Prostate gland (tissue), 2 donors: ENCODE results near the gene ALKBH7. TPM values are rescaled to one million over a fixed set of nuclear protein-coding genes. Genes with fewer than 3 reads are reported as not detected.

Experiments used
- DNase-seq: peaks from one replicate; pipeline ENCODE4 v3.0.0-alpha.2; 2019; ENCODE audit warnings: low spot score
- H3K27ac ChIP-seq, 2 donors: fragments of 200-600 bp; sonication (generic); 2 replicates each; pipeline ENCODE4 v1.5.1; 2017 to 2019
- H3K27me3 ChIP-seq: fragments of 200-600 bp; sonication (generic); replicated peaks from 2 replicates; pipeline ENCODE4 v1.5.1; 2019; ENCODE audit not compliant: insufficient read depth
- H3K36me3 ChIP-seq, 2 donors: fragments of 200-600 bp; sonication (generic); 1 replicate in 1 of 2; 2 replicates in 1 of 2; pipeline versions ENCODE4 v1.5.1 to v1.8.1; 2017 to 2019
- H3K4me1 ChIP-seq: fragments of 200-600 bp; sonication (generic); replicated peaks from 2 replicates; pipeline ENCODE4 v1.5.1; 2019
- H3K4me3 ChIP-seq, 2 donors: fragments of 200-600 bp; sonication (generic); 2 replicates each; pipeline ENCODE4 v1.5.1; 2017 to 2019
- H3K9me3 ChIP-seq: fragments of 200-600 bp; sonication (generic); 2 replicates; pipeline ENCODE4 v1.5.1; 2017
- CTCF ChIP-seq, 4 experiments: fragments of 200-600 bp in 2 of 4; fragments of 450-650 bp in 2 of 4; sonication (generic) in 2 of 4; IDR thresholded peaks; 1 replicate in 3 of 4; 2 replicates in 1 of 4; pipeline ENCODE4 v1.5.1; 2016 to 2019; ENCODE audit warnings: antibody characterized with exemption in 4 of 4, mild to moderate bottlenecking in 2 of 4, moderate library complexity in 2 of 4
- POLR2A ChIP-seq: fragments of 450-650 bp; IDR thresholded peaks from one replicate; pipeline ENCODE4 v1.6.1; 2016; ENCODE audit warnings: antibody characterized with exemption, mild to moderate bottlenecking
- POLR2AphosphoS5 ChIP-seq: sonication (generic); formaldehyde crosslinking; IDR thresholded peaks from one replicate; pipeline ENCODE4 v1.6.1; 2017; ENCODE audit warnings: antibody characterized with exemption
- WGBS: methylation state at CpG from one replicate; pipeline ENCODE4 v1.1.5; 2018; 5-methylcytosine and 5-hydroxymethylcytosine counted together
- intact Hi-C: fragments of 100-400 bp; cut with DNase I; formaldehyde crosslinking; loops from one replicate; pipeline ENCODE4 v1.14.2; 2022
- total RNA-seq, 2 donors: library from RNA; depleted of rRNA; stranded (reverse); fragments of >200 nt; gene quantifications; one replicate each; pipeline ENCODE4 v1.1.0, GENCODE V29; 2016

ALKBH7 gene
- total RNA-seq, 2 donors from 2014 or later, result 101 to 111 TPM

DNA sequence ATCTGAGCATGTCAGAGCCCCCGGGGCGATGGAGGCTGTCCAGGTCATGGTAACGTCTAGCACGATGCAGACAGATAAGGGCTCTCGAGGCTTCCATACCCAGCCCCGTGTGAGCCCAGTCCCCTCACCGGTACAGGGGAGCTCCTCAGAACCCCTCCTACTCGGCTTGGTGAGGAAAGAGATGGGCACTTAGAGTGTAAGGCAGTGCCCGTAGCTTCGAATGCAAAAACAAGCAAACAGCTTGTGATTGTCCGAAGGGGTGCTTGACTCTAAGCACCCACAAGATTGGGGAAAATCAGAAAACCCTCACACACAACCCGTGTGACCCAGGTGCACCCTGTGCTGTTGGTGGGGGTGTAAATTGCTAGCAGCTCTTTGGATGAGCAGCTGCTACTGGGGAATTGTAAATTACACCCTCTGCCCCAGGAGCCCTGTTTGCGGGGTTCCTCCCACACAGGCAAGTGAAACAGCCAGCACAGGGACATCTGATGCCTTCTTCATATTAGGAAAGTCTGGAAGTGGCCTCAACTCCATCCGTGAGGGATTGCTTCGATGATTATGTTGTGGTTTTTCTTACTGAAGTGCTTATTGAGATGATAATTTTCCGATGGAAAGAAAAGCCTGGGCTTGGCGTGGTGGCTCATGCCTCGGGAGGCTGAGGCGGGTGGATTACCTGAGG lies 4.1 kb downstream of the ALKBH7 start:
- Histone ChIP-seq H3K4me1 (peaks cover 3% of the 10 kb centered on the region), H3K27me3 (no peaks in the 10 kb centered on the region), H3K27ac (no peak overlapping the region), H3K4me3 (no peak overlapping the region), H3K36me3 (peaks cover 16 to 23% of the 10 kb centered on the region in 2 donors), H3K9me3 (no peaks in the 10 kb centered on the region)
- no peak for DNase-seq
- 68% methylated on average over 19 of the region's 19 CpGs for WGBS
- intact Hi-C loops, result no loop called here
- no peak for TF ChIP-seq POLR2AphosphoS5
- TF ChIP-seq POLR2A, result no peak
- TF ChIP-seq CTCF (IDR thresholded peaks at IDR 0.05), result no peak

DNA sequence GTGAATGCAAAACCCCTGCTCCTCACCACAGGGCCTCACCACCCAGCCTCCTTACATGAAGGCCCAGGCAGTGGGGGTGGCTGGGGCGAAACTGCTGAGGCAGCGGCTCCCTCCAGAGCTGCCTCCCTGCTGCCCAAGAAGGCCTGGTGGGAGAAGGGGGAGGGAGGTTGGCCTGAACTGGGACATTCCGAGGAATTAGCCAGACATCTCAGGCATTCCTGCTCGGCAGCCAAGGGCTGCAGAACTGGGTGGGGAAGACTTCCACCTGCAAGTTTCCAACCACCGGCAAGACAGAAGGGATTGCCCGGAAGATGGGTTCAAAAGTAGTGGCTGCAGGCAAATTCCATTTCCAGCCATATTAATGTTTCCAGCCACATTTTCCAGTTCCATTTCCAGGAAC lies 5.4 kb downstream of the ALKBH7 start:
- intact Hi-C loops, result no loop called here
- Histone ChIP-seq H3K9me3 (no peaks in the 10 kb centered on the region), H3K27ac (no peak overlapping the region), H3K36me3 (peaks cover 22 to 28% of the 10 kb centered on the region in 2 donors), H3K27me3 (no peaks in the 10 kb centered on the region), H3K4me1 (peaks cover 3% of the 10 kb centered on the region), H3K4me3 (no peak overlapping the region)
- WGBS, result 34% methylated on average over 6 of the region's 6 CpGs
- DNase-seq, result no peak
- no peak for TF ChIP-seq POLR2AphosphoS5
- no peak for TF ChIP-seq CTCF (IDR thresholded peaks at IDR 0.05)
- TF ChIP-seq POLR2A, result no peak

DNA sequence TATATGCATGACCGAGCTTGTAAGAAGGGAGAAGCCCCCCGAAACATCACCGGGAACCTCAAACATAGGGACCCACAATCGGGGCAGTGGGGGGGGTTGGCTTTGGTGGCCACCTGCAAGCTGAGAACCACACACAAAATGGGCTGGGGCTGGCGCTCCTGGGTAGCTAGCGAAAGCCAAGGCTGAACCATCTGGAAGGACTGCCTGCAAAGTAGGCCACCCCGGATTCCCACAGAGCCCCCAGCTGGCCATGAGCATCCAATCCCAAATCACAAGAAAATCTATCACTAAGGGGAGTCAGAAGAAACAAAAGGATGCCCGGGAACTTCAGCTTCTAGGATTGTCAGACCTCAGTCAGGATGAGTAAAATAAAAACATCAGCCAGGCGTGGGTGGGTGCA lies 5.9 kb downstream of the ALKBH7 start:
- TF ChIP-seq POLR2AphosphoS5 (no peak), POLR2A (no peak), CTCF (IDR thresholded peaks at IDR 0.05) (no peak)
- Histone ChIP-seq H3K27ac (no peak overlapping the region), H3K9me3 (no peaks in the 10 kb centered on the region), H3K27me3 (no peaks in the 10 kb centered on the region), H3K36me3 (peaks cover 24 to 33% of the 10 kb centered on the region in 2 donors), H3K4me3 (no peak overlapping the region), H3K4me1 (peaks cover 3% of the 10 kb centered on the region)
- DNase-seq, result no peak
- WGBS, result 78% methylated on average over 9 of the region's 9 CpGs
- intact Hi-C loops, result no loop called here

DNA sequence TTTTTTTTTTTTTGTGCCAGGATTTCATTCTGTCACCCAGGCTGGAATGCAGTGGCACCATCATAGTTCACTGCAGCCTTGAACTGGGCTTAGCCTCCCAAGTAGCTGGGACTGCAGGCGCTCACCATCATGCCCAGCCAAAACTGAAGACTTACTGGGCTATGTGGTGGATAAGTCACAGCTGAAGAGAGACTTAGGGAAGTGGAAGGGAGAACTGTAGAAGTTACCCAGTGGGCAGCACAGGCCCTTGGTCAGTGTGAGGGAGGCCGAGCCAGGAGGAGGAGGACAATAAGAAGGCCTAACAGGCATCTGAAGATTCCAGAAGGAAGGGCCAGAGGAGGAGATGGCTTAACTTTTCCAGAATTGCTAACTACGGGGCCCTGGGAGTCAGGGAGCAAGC lies 7.2 kb downstream of the ALKBH7 start:
- intact Hi-C loops, result no loop called here
- peaks cover 24 to 39% of the 10 kb centered on the region in 2 donors for H3K36me3 ChIP-seq
- H3K4me1 ChIP-seq, result no peaks in the 10 kb centered on the region
- no peak overlapping the region for H3K27ac ChIP-seq
- no peak for DNase-seq
- 95% methylated on average over 3 of the region's 3 CpGs for WGBS
- H3K4me3 ChIP-seq, result no peak overlapping the region
- TF ChIP-seq CTCF (IDR thresholded peaks at IDR 0.05), result no peak
- no peak for TF ChIP-seq POLR2A
- no peak for TF ChIP-seq POLR2AphosphoS5
- no peaks in the 10 kb centered on the region for H3K27me3 ChIP-seq
- no peaks in the 10 kb centered on the region for H3K9me3 ChIP-seq
